K562 (cell line): ENCODE results near the gene UMAD1. TPM values are rescaled to one million over a fixed set of nuclear protein-coding genes. Genes with fewer than 3 reads are reported as not detected.

Experiments used
- ARID3A ChIP-seq: IDR thresholded peaks from 2 replicates; pipeline ENCODE4 v1.6.1; 2012; ENCODE audit warnings: low read depth, low read length, improper control_type of control experiment, borderline replicate concordance
- GATAD2A ChIP-seq: fragments of 450-650 bp; IDR thresholded peaks from 2 replicates; pipeline ENCODE4 v1.6.1; 2017
- HCFC1 ChIP-seq: IDR thresholded peaks from 2 replicates; pipeline ENCODE4 v1.6.1; 2012; ENCODE audit warnings: low read depth, low read length, improper control_type of control experiment
- KAT8 ChIP-seq: fragments of 450-650 bp; IDR thresholded peaks from 2 replicates; pipeline ENCODE4 v1.6.1; 2016; ENCODE audit warnings: low read depth, mild to moderate bottlenecking
- MNT ChIP-seq, 2 experiments: fragments of 450-650 bp; conservative IDR thresholded peaks; 2 replicates each; pipeline ENCODE4 v1.6.1; 2017; ENCODE audit warnings: mild to moderate bottlenecking in 2 of 2, moderate library complexity in 2 of 2
- NR4A1 ChIP-seq, 2 experiments: fragments of 250-450 bp in 1 of 2; fragments of 450-650 bp in 1 of 2; sonication (Bioruptor Pico) in 1 of 2; IDR thresholded peaks; 2 replicates each; pipeline versions ENCODE4 v1.4.0 to v1.6.1; 2016 to 2020; ENCODE audit warnings: mild to moderate bottlenecking in 2 of 2, missing compliant biosample characterization in 1 of 2, missing genetic modification characterization in 1 of 2, moderate library complexity in 1 of 2
- USF1 ChIP-seq: sonication (generic); formaldehyde crosslinking; IDR thresholded peaks from 2 replicates; pipeline ENCODE4 v1.9.0; 2022; ENCODE audit warnings: mild to moderate bottlenecking, missing genetic modification reagents
- ZC3H11A ChIP-seq: IDR thresholded peaks from 2 replicates; pipeline ENCODE4 v1.6.1; 2012; ENCODE audit warnings: low read depth, low read length, improper control_type of control experiment
- ZEB2 ChIP-seq: fragments of 450-650 bp; IDR thresholded peaks from 2 replicates; pipeline ENCODE4 v1.6.1; 2016
- polyA plus RNA-seq, 8 experiments: library from polyadenylated mRNA; depleted of rRNA in 4 of 8; stranded (reverse) in 5 of 8; unstranded in 3 of 8; fragments of >200 nt; fragmentation: Nextera tagmentation in 2 of 8; fragmentation: Illumina TruSeq in 1 of 8; extraction: Ambion mirVana in 2 of 8; extraction: Trizol in 1 of 8; gene quantifications; 2 replicates each; pipeline versions ENCODE4 v1.2.1 to v1.2.3, GENCODE V29; 2011 to 2014; ENCODE audit warnings: inconsistent platforms in 1 of 8, missing spikeins in 1 of 8
- total RNA-seq, 7 experiments: library from RNA; depleted of rRNA in 6 of 7; stranded (reverse); fragments of >200 nt in 6 of 7; fragmentation: Illumina TruSeq in 2 of 7; extraction: Trizol in 2 of 7; gene quantifications; 2 replicates each; pipeline versions ENCODE4 v1.2.1 to v1.2.3, GENCODE V29; 2011 to 2021; ENCODE audit warnings: low replicate concordance in 1 of 7

The UMAD1 gene
- total and polyA plus RNA-seq, 9 of the 15 experiments (the other 6 are each of a cell fraction or from before 2014, with no cell fraction given) = 9.0 to 26.7 (median 13.3) TPM

GRCh38 chr7:7884855-7885254 lies 244.3 kb downstream of the UMAD1 start (continued):
- TF ChIP-seq ARID3A (no peak), KAT8 (no peak), HCFC1 (no peak), NR4A1 (CRISPR knock-in tag; IDR thresholded peaks at IDR 0.05) (no peak), NR4A1 (tag; IDR thresholded peaks at IDR 0.05) (no peak), ZEB2 (no peak), USF1 (CRISPR knock-in tag) (no peak), MNT (conservative IDR thresholded peaks at IDR 0.05) (no peak), ZC3H11A (no peak), GATAD2A (no peak)
